Measurements from ENCODE around the gene CCDC116.
"Not testable (repeated sequence)": the region's sequence is repeated elsewhere in the genome, so short reads cannot be mapped to it uniquely, and the experiment has no call there.

CCDC116 gene, protein sequence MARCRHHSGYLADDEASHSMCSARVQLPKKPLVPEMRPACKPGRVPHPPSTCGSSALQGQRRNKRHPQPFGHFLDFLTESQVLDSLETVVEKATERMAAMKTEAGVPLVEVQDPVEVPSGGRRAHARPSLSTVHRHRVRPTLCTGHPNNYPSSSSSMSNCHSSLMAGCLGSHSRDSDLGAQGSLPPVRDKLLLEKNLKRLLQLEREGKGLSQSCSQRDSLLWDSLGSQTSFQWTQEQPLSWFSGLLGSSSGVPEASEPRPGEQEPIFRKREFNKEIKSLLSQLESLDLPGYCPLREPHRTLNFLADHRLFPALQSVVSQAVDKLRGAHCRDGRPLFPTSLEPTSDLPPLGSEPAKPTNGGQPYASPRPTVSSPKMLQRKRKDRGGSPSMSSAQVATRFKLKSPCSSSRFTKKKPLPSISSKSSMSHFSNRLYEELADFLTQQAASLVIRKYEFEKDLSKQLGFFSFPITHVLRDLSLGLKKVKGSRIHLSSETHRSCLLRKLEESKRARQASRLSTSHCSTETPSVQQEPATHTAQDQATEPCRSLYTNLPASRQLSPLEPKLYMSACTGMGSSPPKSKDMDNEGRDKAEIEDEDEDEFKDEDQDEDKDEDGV

DNA sequence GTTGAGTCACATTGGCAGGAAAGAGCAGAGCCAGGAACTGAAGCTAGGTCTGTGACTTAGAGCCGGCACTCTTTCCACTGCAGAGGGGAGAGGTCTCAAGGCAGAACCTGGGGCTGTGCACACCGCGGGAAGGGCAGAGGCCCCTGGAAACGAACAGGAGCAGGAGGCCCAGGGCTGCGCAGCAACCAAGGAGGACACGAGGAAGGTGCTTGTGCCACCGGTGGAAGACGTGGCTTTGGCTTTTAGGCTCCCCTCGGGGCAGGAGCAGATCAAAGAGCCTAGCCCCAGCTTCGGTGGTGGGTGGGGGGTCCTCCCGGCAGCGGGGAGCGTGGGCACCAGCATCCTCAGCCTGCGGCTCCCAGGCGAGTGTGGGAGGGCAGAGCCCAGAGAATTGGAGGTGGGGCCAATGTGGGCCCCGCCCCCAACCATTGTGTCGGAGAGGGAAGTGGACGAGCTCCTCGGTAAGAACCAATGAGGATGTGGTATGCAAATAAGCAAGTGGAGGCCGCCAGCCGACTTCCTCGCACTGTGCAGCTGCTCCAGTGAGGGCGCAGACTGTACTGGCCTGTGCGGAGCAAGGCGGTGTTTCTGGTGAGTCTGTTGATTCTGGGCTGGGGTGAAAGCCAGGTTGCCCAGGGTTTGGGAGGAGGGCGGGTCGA is at the start of gene CCDC116:
CCDC116 (plus strand) TSS at position 524 of the 659 bp plus-strand sequence. CDS start 422 bp downstream, outside the sequence.
- no peak within 1 kb of the TSS for H3K4me3 ChIP-seq (ENCODE audit: low read depth, low read length)

DNA sequence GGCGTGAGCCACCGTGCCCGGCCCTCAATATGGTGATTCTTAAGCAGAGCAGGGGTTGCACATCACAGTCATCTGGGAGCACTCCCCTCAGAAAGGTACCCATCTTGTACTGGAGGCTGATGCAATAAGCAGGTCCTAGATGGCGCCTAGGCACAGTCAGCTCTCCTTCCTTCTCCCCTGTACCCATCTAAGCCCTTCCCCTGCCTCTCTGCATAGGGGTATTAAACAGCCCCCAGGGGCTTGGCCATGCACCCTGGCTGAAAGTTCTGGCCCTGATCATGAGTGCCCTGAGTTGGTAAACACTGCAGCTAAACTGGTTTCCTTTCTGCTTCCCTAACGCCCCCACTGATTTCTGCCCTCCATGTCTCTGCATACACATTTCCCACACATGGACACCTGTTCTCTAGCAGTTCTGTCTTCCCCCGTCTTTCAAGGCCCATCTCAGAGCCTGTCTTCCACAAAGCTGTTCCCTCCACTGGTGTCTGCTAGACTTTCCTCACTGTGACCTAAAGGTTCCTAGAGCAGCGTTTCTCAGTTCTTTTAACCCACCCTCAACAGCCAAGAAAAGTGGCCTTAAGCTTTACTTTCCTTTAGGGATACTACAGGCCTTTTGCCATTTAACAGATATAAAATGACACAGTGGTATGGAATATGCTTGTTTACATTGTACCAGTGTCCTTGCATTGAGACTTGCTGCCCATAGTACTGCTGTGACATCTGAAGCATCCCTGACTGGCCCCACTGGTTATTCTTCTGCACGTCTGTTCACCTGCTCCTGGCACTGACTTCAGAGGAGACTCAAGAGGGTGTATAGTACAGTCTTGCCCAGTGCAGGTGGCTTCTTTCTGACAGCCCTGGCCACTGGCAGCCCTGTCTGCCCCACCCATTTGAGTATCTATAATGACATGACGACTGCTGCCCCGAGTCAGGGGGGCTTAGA is 49.5 kb upstream of the CCDC116 start:
- no peak overlapping the region for H3K4me3 ChIP-seq (ENCODE audit: low read depth, low read length)

DNA sequence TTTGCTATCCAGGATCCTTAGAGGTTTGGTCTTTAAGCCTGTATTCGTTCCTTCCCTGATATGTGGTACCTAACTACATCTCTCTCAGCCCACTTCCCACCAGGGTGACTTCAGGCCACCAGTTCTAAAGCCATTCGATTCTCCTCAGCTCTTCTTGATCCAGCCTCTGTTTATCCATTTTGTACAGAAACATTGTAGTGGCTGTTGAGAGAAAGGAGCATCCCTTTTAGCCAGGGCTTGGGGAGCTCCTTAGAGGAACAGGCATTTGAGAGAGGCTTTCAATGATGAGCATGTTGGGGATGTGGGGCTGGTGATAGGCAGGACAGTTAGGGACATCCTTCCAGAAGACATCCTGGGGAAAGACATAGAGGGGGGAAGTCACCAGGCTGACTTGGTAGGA is 47.2 kb upstream of the CCDC116 start:
- H3K4me3 ChIP-seq (ENCODE audit: low read depth, low read length): no peak overlapping the region

DNA sequence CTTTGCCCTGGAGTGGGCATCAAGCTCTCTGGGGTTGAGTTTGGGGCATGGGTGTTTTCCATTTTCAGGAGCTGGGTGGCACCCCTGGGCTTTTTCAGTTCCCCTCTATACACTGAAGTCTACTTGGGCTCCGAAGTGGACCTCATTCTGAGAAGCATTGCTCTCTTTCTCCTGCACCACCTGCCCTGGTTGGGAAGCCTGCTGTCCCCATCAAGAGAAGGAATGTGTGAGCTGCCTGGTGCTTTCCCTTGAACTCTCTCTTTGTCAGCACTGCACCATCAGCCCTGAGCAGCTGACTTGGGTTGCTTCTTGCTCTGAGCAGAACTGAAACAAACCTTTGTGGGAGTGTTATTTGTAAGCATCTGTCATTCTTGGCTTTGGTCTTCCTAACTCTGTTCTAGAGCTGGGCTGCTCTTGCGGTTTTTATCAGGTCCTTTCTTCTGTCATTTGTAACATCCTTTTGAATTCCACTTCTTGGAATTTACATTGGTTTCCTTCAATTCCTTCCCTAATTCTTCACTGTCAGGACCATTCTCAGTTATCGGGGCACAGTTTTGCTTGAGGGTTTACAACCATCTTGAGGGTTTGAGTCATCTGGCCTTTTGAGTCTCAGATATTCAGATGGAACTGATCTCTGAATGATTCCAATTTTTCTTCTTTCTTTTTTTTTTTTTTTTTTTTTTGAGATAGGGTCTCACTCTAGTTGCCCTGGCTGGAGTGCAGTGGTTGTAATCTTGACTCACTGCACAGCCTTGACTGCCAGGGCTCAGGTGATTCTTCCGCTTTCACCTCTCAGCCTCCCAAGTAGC is 44.6 kb upstream of the CCDC116 start:
- H3K4me3 ChIP-seq (ENCODE audit: low read depth, low read length): no peak overlapping the region

DNA sequence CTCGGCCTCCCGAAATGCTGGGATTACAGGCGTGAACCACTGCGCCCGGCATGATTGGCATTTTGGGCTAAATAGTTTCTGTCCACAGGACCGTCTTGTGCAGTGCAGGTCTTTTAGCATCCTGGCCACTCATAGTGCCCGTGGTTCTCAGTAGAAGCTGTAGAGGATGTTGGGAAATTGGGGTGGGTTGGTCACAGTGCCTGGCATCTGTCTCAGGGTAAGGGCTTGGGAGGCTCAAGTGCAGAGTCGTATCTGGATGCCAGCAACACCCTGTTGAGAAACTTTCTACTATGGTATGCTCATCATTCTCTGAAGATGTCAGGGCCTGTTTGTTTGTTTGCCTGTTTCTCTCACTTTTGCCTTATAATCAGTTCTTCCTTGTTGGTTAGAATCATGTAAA is 43.2 kb upstream of the CCDC116 start:
- H3K4me3 ChIP-seq (ENCODE audit: low read depth, low read length): no peak overlapping the region

DNA sequence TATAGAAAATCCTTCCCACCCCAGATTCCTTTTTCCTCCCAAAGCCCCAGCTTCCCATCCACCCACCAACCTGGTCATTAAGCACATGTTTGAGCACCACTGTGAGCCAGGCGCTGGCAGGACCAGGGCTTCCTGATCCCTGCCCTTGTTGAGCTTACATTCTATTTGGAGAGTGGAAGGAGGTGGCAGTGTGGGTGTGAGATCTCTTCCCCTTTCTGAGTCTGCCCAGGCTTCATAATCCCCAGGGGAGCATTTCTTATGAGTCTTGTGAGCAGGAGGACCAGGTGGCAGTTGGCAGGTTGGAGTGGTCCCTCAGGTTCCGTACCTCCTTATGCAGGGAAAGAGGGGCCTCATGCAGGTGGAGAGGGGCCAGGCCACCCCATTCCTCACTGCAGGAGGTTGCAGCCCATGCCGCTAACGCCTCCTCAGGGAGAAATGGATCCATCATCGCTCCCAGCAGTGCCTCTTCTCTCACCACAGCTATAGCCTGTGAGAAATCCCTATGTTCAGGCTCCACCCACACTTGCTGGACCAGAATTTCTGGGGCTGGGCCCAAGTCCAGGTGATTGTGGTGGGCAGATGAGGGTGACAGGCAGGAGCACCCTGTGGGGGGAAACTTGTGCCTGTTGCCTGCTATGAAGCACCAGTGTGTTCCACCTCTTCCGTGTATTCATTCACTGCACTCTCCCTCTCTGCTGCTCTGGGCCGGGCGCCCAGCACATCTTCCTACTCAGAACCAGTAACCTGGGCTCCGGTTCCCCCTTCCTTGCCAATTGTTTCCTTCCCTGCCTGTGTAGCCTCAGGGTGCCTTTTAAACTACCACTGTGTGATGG is 41.5 kb upstream of the CCDC116 start:
- no peak overlapping the region for H3K4me3 ChIP-seq (ENCODE audit: low read depth, low read length)

DNA sequence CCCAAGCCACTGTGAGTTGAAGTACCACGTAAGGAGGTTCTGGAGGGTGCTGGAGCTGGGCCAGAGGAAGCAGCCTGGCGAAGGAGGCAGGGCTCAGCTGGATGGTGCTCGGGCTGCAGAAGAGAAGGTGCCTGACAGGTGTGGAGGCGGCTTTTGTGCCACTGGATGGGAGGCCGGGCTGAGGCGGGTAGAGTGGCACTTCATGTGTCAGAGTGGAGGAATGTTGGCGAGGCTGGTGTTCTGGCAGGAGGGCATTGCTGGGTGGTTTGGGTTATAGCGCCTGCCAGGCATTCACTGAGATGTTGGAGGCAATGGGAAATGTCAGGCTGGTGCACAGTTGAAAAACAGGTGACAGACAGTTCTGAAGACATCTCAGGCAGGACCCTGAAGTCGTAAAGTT is 40.9 kb upstream of the CCDC116 start:
- no peak overlapping the region for H3K4me3 ChIP-seq (ENCODE audit: low read depth, low read length)

DNA sequence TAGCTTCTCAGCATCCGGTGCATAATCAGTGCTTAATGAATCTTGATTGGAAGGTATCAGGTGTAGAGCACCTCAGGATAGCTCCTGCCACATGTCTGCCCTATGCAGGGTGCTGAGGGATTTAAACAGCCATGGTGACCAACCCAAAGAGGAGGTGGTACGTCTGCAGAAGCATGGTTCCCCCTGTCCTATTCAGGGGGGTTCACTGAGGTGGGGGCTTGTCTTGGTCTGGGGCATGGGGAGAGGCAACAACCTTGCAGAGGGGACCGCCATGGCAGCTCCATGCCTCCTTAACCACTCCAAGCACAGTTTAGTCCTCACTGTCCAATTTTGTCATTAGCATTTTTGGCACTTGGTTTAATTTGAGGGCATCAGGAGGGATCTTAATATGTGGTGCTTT is 40.1 kb upstream of the CCDC116 start:
- H3K4me3 ChIP-seq (ENCODE audit: low read depth, low read length): no peak overlapping the region

DNA sequence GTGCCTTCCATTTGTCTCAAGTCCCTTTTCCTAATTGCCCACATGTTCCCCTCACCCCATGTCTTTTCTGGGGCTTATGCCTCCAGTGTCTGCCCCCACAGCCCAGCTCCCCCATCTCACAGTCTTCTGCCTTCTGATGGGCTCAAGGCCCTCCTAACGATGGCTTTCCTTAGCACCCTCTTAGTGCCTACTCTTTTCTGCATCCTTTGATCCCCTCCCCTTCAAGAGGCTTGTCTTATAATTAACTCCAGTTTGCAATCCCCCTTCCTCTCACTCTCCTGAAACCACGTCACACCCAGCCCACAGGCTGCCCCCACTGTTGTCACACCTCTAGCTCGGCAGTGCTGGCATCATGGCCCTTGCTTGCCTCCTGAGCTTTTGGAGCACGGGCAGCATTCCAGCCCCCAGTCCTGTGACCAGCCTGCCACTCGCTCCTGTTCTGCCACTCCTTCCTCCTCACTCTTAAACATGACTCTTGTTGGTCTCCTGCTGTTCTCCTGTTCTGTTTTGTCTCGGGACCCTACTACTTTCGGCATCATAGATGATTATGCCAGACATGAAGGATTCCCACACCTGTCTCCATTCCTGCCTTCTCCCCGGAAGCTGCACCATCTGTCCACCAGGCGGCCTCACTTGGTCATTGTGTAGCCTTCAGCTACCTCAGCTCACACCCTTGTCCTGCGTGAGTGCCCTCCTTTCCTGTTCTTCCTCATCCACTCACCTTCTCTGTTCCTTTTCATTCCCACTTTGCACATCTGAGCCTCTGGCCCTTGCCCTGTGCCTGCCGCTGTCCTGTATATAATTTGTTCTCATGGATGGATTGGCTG is 38.9 kb upstream of the CCDC116 start:
- H3K4me3 ChIP-seq (ENCODE audit: low read depth, low read length): no peak overlapping the region

DNA sequence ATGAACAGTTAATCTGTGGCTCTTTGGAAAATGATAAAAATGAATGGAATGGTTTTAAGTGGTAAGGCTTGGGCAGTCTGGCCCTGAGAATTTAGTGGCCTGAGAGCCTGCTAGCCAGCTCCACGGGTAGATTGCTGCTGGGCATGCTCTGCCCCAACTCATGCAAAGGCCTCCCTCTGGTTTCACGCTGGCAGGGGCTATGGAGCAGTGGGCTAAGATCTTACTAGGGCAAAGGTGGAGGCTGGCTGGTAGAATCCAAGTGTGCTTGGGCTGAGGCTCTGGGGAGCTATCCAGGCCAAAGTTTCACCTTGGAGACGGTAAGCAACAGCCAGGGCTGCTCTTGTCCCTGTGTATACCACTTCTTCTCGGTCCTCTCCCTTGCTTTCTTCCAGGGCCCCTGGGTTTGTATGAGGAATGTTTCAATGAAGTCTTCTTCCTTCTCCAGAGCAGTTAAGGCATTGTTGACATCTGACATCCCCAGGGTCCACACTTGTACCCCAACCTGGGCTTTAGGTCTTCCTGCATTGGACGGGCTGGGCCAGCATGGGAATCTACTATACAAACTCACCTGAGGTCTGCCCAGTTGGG is 37.6 kb upstream of the CCDC116 start:
- no peak overlapping the region for H3K4me3 ChIP-seq (ENCODE audit: low read depth, low read length)

DNA sequence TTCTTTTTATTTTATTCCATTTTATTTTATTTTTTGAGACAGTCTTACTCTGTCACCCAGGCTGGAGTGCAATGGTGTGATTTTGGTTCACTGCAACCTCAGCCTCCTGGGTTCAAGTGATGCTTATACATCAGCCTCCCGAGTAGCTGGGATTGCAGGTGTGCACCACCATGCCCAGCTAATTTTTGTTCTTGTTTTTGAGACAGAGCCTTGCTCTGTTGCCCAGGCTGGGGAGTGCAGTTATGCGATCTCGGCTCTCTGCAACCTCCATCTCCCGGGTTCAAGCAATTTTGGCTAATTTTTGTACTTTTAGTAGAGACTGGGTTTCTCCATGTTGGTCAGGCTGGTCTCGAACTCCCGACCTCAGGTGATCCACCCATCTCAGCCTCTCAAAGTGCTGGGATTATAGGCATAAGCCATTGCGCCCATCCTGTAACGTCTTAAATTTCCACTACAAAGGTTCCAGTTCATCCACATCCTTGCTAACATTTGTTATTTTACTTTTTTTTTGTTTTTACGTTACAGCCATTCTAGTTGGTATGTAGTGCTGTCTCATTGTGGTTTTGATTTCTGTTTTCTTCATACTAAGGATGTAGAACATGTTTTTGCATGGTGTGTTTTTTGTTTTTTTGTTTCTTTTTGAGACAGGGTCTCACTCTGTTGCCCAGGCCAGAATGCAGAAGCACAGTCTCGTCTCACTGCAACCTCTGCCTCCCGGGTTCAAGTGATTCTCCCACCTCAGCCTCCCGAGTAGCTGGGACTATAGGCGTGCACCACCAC is 36.0 kb upstream of the CCDC116 start:
- H3K4me3 ChIP-seq (ENCODE audit: low read depth, low read length): not testable (repeated sequence)

DNA sequence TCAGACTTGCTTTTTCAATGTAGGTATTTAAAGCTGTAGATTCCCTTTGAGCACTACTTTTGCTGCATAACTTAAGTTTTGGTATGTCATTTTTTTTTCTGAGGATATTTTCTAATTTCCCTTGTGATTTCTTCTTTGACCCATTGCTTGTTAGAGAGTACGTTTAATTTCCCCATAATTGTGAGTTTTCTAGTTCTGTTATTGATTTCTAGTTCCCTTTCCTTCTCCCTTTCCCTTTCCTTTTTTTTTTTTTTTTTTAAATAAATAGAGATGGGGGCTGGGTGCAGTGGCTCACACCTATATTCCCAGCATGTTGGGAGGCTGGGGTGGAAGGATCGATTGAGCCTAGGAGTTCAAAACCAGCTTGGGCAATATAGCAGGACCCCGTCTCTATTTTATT is 34.3 kb upstream of the CCDC116 start:
- no peak overlapping the region for H3K4me3 ChIP-seq (ENCODE audit: low read depth, low read length)

DNA sequence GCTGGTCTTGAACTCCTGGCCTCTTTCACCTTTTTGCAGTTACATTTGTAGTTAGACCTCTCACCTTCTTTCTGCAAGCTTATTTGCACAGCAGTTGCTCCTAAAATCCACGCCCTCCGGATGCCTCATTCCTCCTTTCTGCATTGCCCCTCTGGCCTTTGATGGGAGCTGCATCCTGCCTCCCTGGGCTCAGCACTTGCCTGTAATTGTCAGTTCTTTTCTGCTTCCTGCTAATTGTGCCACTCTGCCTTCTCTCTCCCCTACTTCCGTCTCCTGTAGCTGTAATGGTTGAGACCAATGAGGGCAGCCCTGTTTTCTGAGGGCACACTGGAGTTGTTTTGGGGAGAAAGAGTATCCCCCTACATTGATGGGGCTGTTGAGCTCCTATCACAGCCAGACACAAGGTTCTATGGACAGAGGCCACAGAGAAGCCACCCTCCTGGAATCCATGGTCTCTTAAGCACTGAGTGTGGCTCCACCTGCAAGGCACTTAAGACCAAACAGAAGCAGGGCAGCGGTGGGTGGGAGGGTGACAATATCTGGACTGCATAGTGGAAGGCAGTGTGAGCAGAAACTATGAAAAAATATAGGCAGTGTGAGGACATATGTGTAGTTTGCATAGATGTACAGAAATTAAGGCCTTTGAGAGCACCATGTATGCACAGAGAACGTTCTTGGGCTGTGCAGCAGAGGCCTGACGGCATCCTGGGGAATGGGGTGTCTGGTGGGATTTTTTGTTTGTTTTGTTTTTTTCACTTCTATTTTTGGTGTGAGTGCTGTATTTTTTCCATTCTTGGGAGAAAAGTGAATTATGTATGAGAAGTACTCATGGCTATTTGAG is 33.3 kb upstream of the CCDC116 start:
- no peak overlapping the region for H3K4me3 ChIP-seq (ENCODE audit: low read depth, low read length)

DNA sequence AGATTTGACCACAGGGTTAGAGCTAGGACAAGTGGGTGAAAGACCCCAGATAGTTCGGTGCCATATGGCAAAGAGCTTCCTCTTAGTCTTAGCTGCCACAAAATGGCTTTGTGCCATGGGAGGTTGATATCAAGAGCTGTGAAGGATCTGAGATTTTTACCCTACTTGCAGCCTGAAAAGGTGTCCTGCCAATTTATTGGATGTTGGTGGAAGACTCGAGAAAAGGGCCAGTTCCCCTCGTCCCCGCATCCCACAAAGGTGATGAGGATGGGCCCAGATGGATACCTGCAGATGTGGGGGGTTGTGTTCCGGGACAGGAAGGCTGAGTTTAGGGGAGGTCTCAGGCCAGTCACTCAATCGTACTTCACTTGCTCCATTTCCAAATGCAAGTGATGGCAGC is 30.0 kb upstream of the CCDC116 start:
- no peak overlapping the region for H3K4me3 ChIP-seq (ENCODE audit: low read depth, low read length)

DNA sequence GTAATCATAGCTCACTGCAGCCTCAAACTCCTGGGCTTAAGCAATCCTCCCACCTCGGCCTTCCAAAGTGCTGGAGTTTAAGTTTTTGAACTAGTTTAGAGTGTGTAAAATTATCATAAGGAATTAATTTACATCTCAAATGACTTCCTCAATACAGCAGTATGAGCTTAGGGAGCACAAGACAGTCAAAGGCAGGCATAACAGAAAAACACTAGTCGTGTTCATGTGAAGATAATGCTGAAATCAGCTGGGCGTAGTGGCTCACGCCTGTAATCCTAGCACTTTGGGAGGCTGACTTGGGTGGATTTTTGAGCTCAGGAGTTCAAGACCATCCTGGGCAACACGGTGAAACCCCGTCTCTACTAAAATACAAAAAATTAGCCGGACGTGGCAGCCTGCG is 28.6 kb upstream of the CCDC116 start:
- no peak overlapping the region for H3K4me3 ChIP-seq (ENCODE audit: low read depth, low read length)

DNA sequence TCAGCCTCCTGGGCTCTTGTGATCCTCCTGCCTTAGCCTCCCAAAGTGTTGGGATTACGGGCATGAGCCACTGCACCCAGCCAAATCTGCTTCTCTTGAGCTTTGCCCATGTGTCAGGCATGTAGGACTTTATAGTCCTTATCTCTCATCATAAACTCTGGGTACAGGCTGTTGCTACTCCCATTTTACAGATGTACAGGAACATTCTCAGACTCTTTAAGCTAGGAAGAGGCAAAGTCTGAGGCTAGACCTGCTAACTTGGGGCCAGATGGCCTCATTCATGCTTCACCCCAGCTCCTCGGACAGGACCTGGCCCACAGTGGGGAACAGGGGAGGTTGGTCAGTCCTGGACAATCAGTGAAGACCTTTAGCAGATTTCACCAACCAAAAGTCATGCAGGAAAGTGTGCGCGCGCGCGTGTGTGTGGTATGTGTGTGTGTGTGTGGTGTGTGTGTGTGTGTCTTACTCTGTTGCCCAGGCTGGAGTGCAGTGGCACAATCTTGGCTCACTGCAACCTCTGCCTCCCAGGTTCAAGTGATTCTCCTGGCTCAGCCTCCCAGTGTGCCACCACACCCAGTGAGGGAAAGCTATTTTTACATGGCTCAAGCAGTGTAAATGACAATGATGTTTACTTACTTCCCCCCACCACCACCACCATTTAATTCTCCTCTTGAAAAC is 26.5 kb upstream of the CCDC116 start:
- H3K4me3 ChIP-seq (ENCODE audit: low read depth, low read length): no peak overlapping the region
